ENCODE results near the gene EMP3. TPM values are rescaled to one million over a fixed set of nuclear protein-coding genes. Genes with fewer than 3 reads are reported as not detected.

The EMP3 gene
- total and polyA plus RNA-seq, 9 of the 15 experiments (the other 6 are each of a cell fraction or from before 2014, with no cell fraction given): 123 to 386 (median 296) TPM

GRCh38 chr19:48363810-48364597 is 38.7 kb downstream of the EMP3 start, which contains the start of the genes SYNGR4 and TMEM143 (continued):
- TF ChIP-seq BRF1 (IDR thresholded peaks at IDR 0.05; ENCODE audit: borderline replicate concordance, extremely low read depth, insufficient read length): no peak
- TF ChIP-seq RAD21 (CRISPR knock-in tag; conservative IDR thresholded peaks at IDR 0.05 in 1 of 2, IDR thresholded peaks at IDR 0.05 in 1 of 2): no peak
- no peak for TF ChIP-seq ZFPM2 (CRISPR knock-in tag; IDR thresholded peaks at IDR 0.05)
- no peak for TF ChIP-seq RHOXF2B (CRISPR knock-in tag; conservative IDR thresholded peaks at IDR 0.05)
- peak; percentile 88 for TF ChIP-seq SETDB1 (IDR thresholded peaks at IDR 0.05; ENCODE audit: low read length)
- TF ChIP-seq HDAC2 (IDR thresholded peaks at IDR 0.05): peak; percentile 74; the same call in 1 of the 2 replicates
- peak; percentile 66 for TF ChIP-seq USF1 (CRISPR knock-in tag; IDR thresholded peaks at IDR 0.05)
- 0 out of 2 replicates have a peak, but pooled peaks have one; percentile 24 for TF ChIP-seq ZKSCAN1 (IDR thresholded peaks at IDR 0.05; ENCODE audit: low read depth, low read length)
- TF ChIP-seq CREBBP (IDR thresholded peaks at IDR 0.05; ENCODE audit: low read depth, low read length): no peak
- TF ChIP-seq RUNX1 (IDR thresholded peaks at IDR 0.05; ENCODE audit: low read depth): no peak
- TF ChIP-seq ZNF280B (CRISPR knock-in tag; IDR thresholded peaks at IDR 0.05): no peak
- no peak for TF ChIP-seq JUNB (CRISPR knock-in tag; conservative IDR thresholded peaks at IDR 0.05)
- no peak for TF ChIP-seq BRCA1 (IDR thresholded peaks at IDR 0.05)
- no peak for TF ChIP-seq BRCA1 (CRISPR knock-in tag; IDR thresholded peaks at IDR 0.05)
- no peak for TF ChIP-seq MAFG (tag; conservative IDR thresholded peaks at IDR 0.05)
- no peak for TF ChIP-seq ZNF639 (CRISPR knock-in tag; conservative IDR thresholded peaks at IDR 0.05 in 1 of 2, IDR thresholded peaks at IDR 0.05 in 1 of 2)
- no peak for TF ChIP-seq ZNF696 (CRISPR knock-in tag; conservative IDR thresholded peaks at IDR 0.05)
- TF ChIP-seq ZNF830 (CRISPR knock-in tag; IDR thresholded peaks at IDR 0.05): no peak
- peak; percentile 100 for TF ChIP-seq ZBTB2 (IDR thresholded peaks at IDR 0.05)
- TF ChIP-seq PML (IDR thresholded peaks at IDR 0.05; ENCODE audit: low read length): peak; percentile 50; the same call in 1 of the 2 replicates
- no peak for TF ChIP-seq SREBF2 (CRISPR knock-in tag; IDR thresholded peaks at IDR 0.05)
- no peak for TF ChIP-seq ARID1B (IDR thresholded peaks at IDR 0.05)
- TF ChIP-seq THAP7 (CRISPR knock-in tag; IDR thresholded peaks at IDR 0.05): no peak
- TF ChIP-seq ZEB2 (IDR thresholded peaks at IDR 0.05): peak; percentile 36; the same call in 1 of the 2 replicates
- TF ChIP-seq CHD1 (IDR thresholded peaks at IDR 0.05; ENCODE audit: low read length): no peak

All from K562 (cell line).